H1 (cell line): ENCODE measurements around the gene CYTH1. TPM values are rescaled to one million over a fixed set of nuclear protein-coding genes. Genes with fewer than 3 reads are reported as not detected.

Experiments
- CTCF ChIA-PET: fragments of 300-600 bp; sonication (Branson Sonifier 250); formaldehyde crosslinking; loops from one replicate; lab custom pipeline; 2021; ENCODE audit not compliant: partially characterized antibody; lab: Charles Lee
- POLR2A ChIA-PET: fragments of 300-600 bp; sonication (Branson Sonifier 250); formaldehyde crosslinking; loops from one replicate; lab custom pipeline; 2021; ENCODE audit warnings: inconsistent platforms; ENCODE audit not compliant: partially characterized antibody; lab: Charles Lee
- DNase-seq, 2 experiments: peaks; one replicate each; pipeline versions ENCODE4 v3.0.0 to v3.0.0-alpha.2; 2010 to 2022; ENCODE audit warnings: low spot score in 2 of 2, low read depth in 1 of 2, mixed read lengths in 1 of 2
- FAIRE-seq: peaks from 2 replicates; lab custom pipeline; 2011; peaks lifted over from hg19 to GRCh38; lab: Jason Lieb, UNC
- H2AFZ ChIP-seq: 2 replicates; pipeline ENCODE4 v1.8.1; 2012; ENCODE audit warnings: low read length, inconsistent platforms
- H2AK5ac ChIP-seq: 2 replicates; pipeline ENCODE4 v1.6.1; 2013; ENCODE audit warnings: low read depth, low read length
- H2BK120ac ChIP-seq: replicated peaks from 2 replicates; pipeline ENCODE3; 2013; ENCODE audit warnings: low read depth, low read length, inconsistent platforms
- H2BK12ac ChIP-seq: 2 replicates; pipeline ENCODE4 v1.6.1; 2013; ENCODE audit warnings: low read depth, low read length
- H2BK15ac ChIP-seq: 2 replicates; pipeline ENCODE4 v1.6.1; 2013; ENCODE audit warnings: low read length
- H2BK20ac ChIP-seq: 2 replicates; pipeline ENCODE4 v1.6.1; 2013; ENCODE audit warnings: low read length
- H2BK5ac ChIP-seq: 2 replicates; pipeline ENCODE4 v1.6.1; 2013; ENCODE audit warnings: low read depth, low read length
- H3K14ac ChIP-seq: 2 replicates; pipeline ENCODE4 v1.6.1; 2013; ENCODE audit warnings: inconsistent platforms; ENCODE audit not compliant: insufficient read length
- H3K18ac ChIP-seq: 2 replicates; pipeline ENCODE4 v1.6.1; 2013; ENCODE audit warnings: low read length; ENCODE audit errors: extremely low read depth
- H3K23ac ChIP-seq: 2 replicates; pipeline ENCODE4 v1.6.1; 2013; ENCODE audit warnings: inconsistent platforms; ENCODE audit not compliant: insufficient read length
- H3K23me2 ChIP-seq: 2 replicates; pipeline ENCODE4 v1.6.1; 2013; ENCODE audit warnings: low read depth, low read length
- H3K27ac ChIP-seq: 2 replicates; pipeline ENCODE4 v1.6.1; 2011; ENCODE audit warnings: low read depth, low read length, inconsistent platforms
- H3K27me3 ChIP-seq, 4 experiments: replicated peaks in 1 of 4; 1 replicate in 1 of 4; 2 replicates in 3 of 4; pipeline versions ENCODE4 v1.6.1 to v1.8.1; 2011 to 2013; ENCODE audit warnings: low read length in 3 of 4, mild to moderate bottlenecking in 3 of 4, inconsistent platforms in 2 of 4, mixed read lengths in 2 of 4, moderate library complexity in 1 of 4; ENCODE audit not compliant: control insufficient read depth in 3 of 4, insufficient read depth in 3 of 4; ENCODE audit errors: extremely low read depth in 1 of 4
- H3K36me3 ChIP-seq, 4 experiments: 2 replicates each; pipeline versions ENCODE4 v1.6.1 to v1.8.1; 2011 to 2013; ENCODE audit warnings: mild to moderate bottlenecking in 4 of 4, low read length in 3 of 4, moderate library complexity in 2 of 4, control low read depth in 1 of 4, inconsistent platforms in 1 of 4; ENCODE audit not compliant: insufficient read depth in 4 of 4, control insufficient read depth in 2 of 4
- H3K4ac ChIP-seq: replicated peaks from 2 replicates; pipeline ENCODE3; 2013; ENCODE audit warnings: low read length, low read depth, mixed read lengths, inconsistent platforms; ENCODE audit not compliant: insufficient read length
- H3K4me1 ChIP-seq, 4 experiments: replicated peaks in 1 of 4; 1 replicate in 1 of 4; 2 replicates in 3 of 4; pipeline versions ENCODE4 v1.6.1 to v1.8.1; 2011 to 2013; ENCODE audit warnings: low read length in 3 of 4, inconsistent platforms in 2 of 4, mixed read lengths in 1 of 4; ENCODE audit not compliant: insufficient read depth in 4 of 4, control insufficient read depth in 3 of 4
- H3K4me2 ChIP-seq, 2 experiments: 2 replicates each; pipeline versions ENCODE4 v1.6.1 to v1.8.1; 2011 to 2013; ENCODE audit warnings: low read depth in 2 of 2, low read length in 2 of 2, control low read depth in 1 of 2, inconsistent platforms in 1 of 2, mild to moderate bottlenecking in 1 of 2; ENCODE audit not compliant: insufficient read depth in 1 of 2
- H3K4me3 ChIP-seq, 4 experiments: fragments of 200-600, 300-600 bp in 1 of 4; sonication (generic), shearing (Covaris generic), sonication (Bioruptor Twin) in 1 of 4; 2 replicates each; pipeline versions ENCODE4 v1.5.1 to v1.8.1; 2011 to 2016; ENCODE audit warnings: low read length in 4 of 4, low read depth in 3 of 4, control low read depth in 2 of 4, inconsistent platforms in 2 of 4, mild to moderate bottlenecking in 2 of 4, mixed read lengths in 1 of 4, moderate library complexity in 1 of 4; ENCODE audit not compliant: insufficient read depth in 2 of 4; ENCODE audit errors: extremely low read depth in 1 of 4
- H3K56ac ChIP-seq: replicated peaks from 2 replicates; pipeline ENCODE3; 2013; ENCODE audit warnings: low read depth, mild to moderate bottlenecking, mixed read lengths, low read length, inconsistent platforms; ENCODE audit not compliant: insufficient read length
- H3K79me1 ChIP-seq: 2 replicates; pipeline ENCODE4 v1.6.1; 2013; ENCODE audit warnings: low read depth, low read length, control low read depth
- H3K79me2 ChIP-seq, 2 experiments: 2 replicates each; pipeline versions ENCODE4 v1.6.1 to v1.8.1; 2012 to 2013; ENCODE audit warnings: low read length in 2 of 2, mild to moderate bottlenecking in 2 of 2, inconsistent platforms in 1 of 2; ENCODE audit not compliant: insufficient read depth in 2 of 2, control insufficient read depth in 1 of 2
- H3K9ac ChIP-seq, 4 experiments: replicated peaks in 1 of 4; 1 replicate in 1 of 4; 2 replicates in 3 of 4; pipeline versions ENCODE4 v1.6.1 to v1.8.1; 2011 to 2013; ENCODE audit warnings: low read depth in 3 of 4, low read length in 3 of 4, control low read depth in 2 of 4, mild to moderate bottlenecking in 2 of 4, moderate library complexity in 2 of 4, inconsistent platforms in 1 of 4; ENCODE audit errors: extremely low read depth in 1 of 4
- H3K9me3 ChIP-seq, 2 experiments: 2 replicates each; pipeline versions ENCODE4 v1.6.1 to v1.8.1; 2012 to 2013; ENCODE audit warnings: mild to moderate bottlenecking in 2 of 2, moderate library complexity in 2 of 2, control low read depth in 1 of 2, inconsistent platforms in 1 of 2, low read depth in 1 of 2, low read length in 1 of 2, mixed read lengths in 1 of 2; ENCODE audit not compliant: insufficient read depth in 2 of 2
- H4K20me1 ChIP-seq, 2 experiments: replicated peaks in 1 of 2; 2 replicates each; pipeline versions ENCODE3 to v1.8.1; 2011 to 2013; ENCODE audit warnings: inconsistent platforms in 2 of 2, low read length in 2 of 2, mild to moderate bottlenecking in 1 of 2; ENCODE audit not compliant: insufficient read depth in 2 of 2, control insufficient read depth in 1 of 2
- H4K5ac ChIP-seq: 2 replicates; pipeline ENCODE4 v1.6.1; 2013; ENCODE audit warnings: low read length, low read depth, mixed read lengths, inconsistent platforms; ENCODE audit not compliant: insufficient read length
- H4K8ac ChIP-seq: 2 replicates; pipeline ENCODE4 v1.8.0; 2013; ENCODE audit warnings: mild to moderate bottlenecking, moderate library complexity, low read length, inconsistent platforms; ENCODE audit not compliant: insufficient read depth; ENCODE audit errors: extremely low read depth
- H4K91ac ChIP-seq: replicated peaks from 2 replicates; pipeline ENCODE3; 2013; ENCODE audit warnings: low read length, mixed read lengths, inconsistent platforms; ENCODE audit not compliant: insufficient read length
- BCL11A ChIP-seq, 2 experiments: IDR thresholded peaks; one replicate each; pipeline ENCODE4 v1.6.1; 2011; ENCODE audit warnings: low read depth in 2 of 2, low read length in 2 of 2, mild to moderate bottlenecking in 2 of 2
- CBX5 ChIP-seq: fragments of 300-800, 300-1000 bp; sonication (generic); IDR thresholded peaks from 2 replicates; pipeline ENCODE4 v1.7.1; 2016; ENCODE audit warnings: antibody characterized with exemption, low read length, low read depth
- CHD1 ChIP-seq: IDR thresholded peaks from 2 replicates; pipeline ENCODE4 v1.6.1; 2012; ENCODE audit warnings: low read depth, low read length, improper control_type of control experiment
- NANOG ChIP-seq: IDR thresholded peaks from 2 replicates; pipeline ENCODE4 v1.6.1; 2011; ENCODE audit warnings: low read length, low read depth, mild to moderate bottlenecking, inconsistent platforms; ENCODE audit not compliant: insufficient read depth, poor library complexity, severe bottlenecking
- POU5F1 ChIP-seq: IDR thresholded peaks from 2 replicates; pipeline ENCODE4 v1.6.1; 2011; ENCODE audit warnings: low read depth, mild to moderate bottlenecking, low read length, moderate library complexity
- RNF2 ChIP-seq: fragments of 200-900, 300-1000 bp; sonication (generic); IDR thresholded peaks from 2 replicates; pipeline ENCODE4 v1.7.1; 2016; ENCODE audit warnings: borderline replicate concordance, low read depth, mild to moderate bottlenecking, antibody characterized with exemption, low read length; ENCODE audit not compliant: poor library complexity, severe bottlenecking; ENCODE audit errors: missing control alignments
- TAF7 ChIP-seq: optimal IDR thresholded peaks from 2 replicates; pipeline ENCODE3; 2011; ENCODE audit warnings: low read depth, mild to moderate bottlenecking, inconsistent platforms, low read length, moderate library complexity, borderline replicate concordance
- YY1 ChIP-seq: IDR thresholded peaks from 2 replicates; pipeline ENCODE4 v1.6.1; 2011; ENCODE audit warnings: low read depth, mild to moderate bottlenecking, low read length
- WGBS, 2 experiments: shearing (Covaris generic) in 1 of 2; methylation state at CpG; one replicate each; pipeline versions ENCODE4 v1.1.6 to v1.1.7; 2013 to 2015; ENCODE audit warnings: low lambda C conversion rate in 2 of 2, mixed read lengths in 2 of 2, inconsistent platforms in 1 of 2, low coverage in 1 of 2, missing lambda C conversion rate in 1 of 2; ENCODE audit not compliant: insufficient replicate concordance in 2 of 2, insufficient coverage in 1 of 2, insufficient read length in 1 of 2; ENCODE audit errors: extremely low coverage in 1 of 2, missing lambda C conversion rate in 1 of 2; 5-methylcytosine and 5-hydroxymethylcytosine counted together
- polyA plus RNA-seq, 7 experiments: library from polyadenylated mRNA; depleted of rRNA in 3 of 7; stranded (reverse) in 5 of 7; unstranded in 2 of 7; fragments of >200 nt in 5 of 7; fragments of 200-250 nt in 2 of 7; gene quantifications; 1 replicate in 5 of 7; 2 replicates in 1 of 7; 4 replicates in 1 of 7; pipeline versions ENCODE4 v1.2.1 to v1.2.3, GENCODE V29; 2011 to 2013; ENCODE audit warnings: missing spikeins in 2 of 7, mixed read lengths in 2 of 7
- total RNA-seq: library from RNA; stranded (reverse); fragmentation: NEBNext Ultra II Directional; extraction: Animal tissue kit (Norgen Biotek cat#: 25700); gene quantifications from 2 replicates; pipeline ENCODE4 v1.2.1, GENCODE V29; 2021
- TF ChIP-seq, protein P1 (sequence below), 3 experiments: IDR thresholded peaks; 1 replicate in 2 of 3; 2 replicates in 1 of 3; pipeline versions ENCODE4 v1.5.1 to v1.6.1; 2011; ENCODE audit warnings: low read length in 3 of 3, mild to moderate bottlenecking in 3 of 3, inconsistent platforms in 2 of 3, low read depth in 1 of 3, moderate library complexity in 1 of 3; ENCODE audit not compliant: insufficient read depth in 1 of 3; ENCODE audit errors: control extremely low read depth in 1 of 3

The CYTH1 gene
- total and polyA plus RNA-seq, 2 of the 8 experiments (the other 6 are each of a cell fraction or from before 2014, with no cell fraction given): 12.8 to 14.8 TPM

DNA sequence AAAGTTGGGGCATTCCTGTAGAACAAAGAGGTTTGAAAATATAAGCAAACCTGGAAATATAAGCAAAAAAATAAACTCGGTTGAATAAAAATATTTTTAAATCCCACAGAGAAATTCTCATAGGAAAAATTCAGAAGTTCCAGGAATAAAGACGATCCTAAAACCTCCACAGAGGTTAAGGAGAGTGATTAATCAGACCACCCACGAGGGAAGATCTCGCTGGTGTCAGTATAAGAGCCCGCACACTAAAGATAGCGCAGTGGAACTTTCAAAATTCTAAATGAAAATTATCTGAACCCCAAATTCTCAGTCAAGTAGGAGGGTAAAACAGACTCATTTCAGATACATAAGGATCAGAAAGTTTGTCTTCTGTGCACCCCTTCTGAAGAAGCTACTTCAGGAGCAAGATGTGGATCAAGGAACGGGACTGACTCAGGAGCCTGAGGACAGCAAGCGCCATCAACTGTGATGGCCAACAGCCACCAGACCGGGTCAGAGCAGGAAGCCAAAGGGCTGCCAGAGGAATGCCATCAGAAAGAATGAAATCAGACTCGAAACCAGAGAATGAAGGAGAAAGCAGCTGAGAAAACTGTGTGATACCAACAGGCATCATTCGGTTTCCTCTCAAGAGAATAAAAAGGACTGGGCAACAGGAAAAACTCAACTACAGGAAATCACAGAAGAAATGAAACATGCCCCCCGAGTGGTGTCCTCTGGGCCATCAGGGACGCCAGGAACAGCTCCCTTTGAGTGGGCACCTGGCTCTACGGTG, 66.9 kb downstream of the CYTH1 start:
- Histone ChIP-seq H3K9me3 (no peaks in the 10 kb centered on the region), H2AK5ac (no peak overlapping the region), H4K91ac (no peak overlapping the region), H3K4me3 (no peak overlapping the region), H3K36me3 (no peaks in the 10 kb centered on the region), H3K9ac (no peak overlapping the region), H4K5ac (no peak overlapping the region), H3K4ac (no peak overlapping the region), H3K18ac (no peak overlapping the region), H2BK12ac (no peak overlapping the region), H3K14ac (no peak overlapping the region), H3K79me1 (peaks cover 2% of the 10 kb centered on the region), H3K23ac (no peak overlapping the region), H2BK5ac (no peak overlapping the region), H3K56ac (no peak overlapping the region), H3K4me2 (no peak overlapping the region), H3K27ac (no peak overlapping the region), H2BK120ac (no peak overlapping the region), H3K4me1 (peaks cover 0 to 16% (median 12%) of the 10 kb centered on the region in 4 experiments; a peak in 6 of 7 replicates), H2BK20ac (no peak overlapping the region), H3K79me2 (peaks cover 0 to 9% of the 10 kb centered on the region in 2 experiments; a peak in 1 of 4 replicates), H3K23me2 (no peaks in the 10 kb centered on the region), H4K8ac (no peak overlapping the region), H2BK15ac (no peak overlapping the region), H3K27me3 (no peaks in the 10 kb centered on the region), H2AFZ (no peak overlapping the region), H4K20me1 (peaks cover 0 to 6% of the 10 kb centered on the region in 2 experiments)
- no peak for DNase-seq
- POLR2A ChIA-PET: no interaction called here
- FAIRE-seq: no peak
- CTCF ChIA-PET: interaction anchor here (0.9 to 2.7 kb wide), 3 partner anchors 11 to 218 kb away, joined by 3 to 12 read pairs (median 11); no protein-coding TSS in a partner anchor
- 92% methylated on average over 14 of the region's 14 CpGs; no CpG with 5 or more reads in 1 of the 2 experiments for WGBS, 2 experiments
- no peak for TF ChIP-seq CBX5
- TF ChIP-seq BCL11A (IDR thresholded peaks at IDR 0.05; ENCODE audit: low read depth in 2 of 2, low read length in 2 of 2): no peak
- TF ChIP-seq RNF2: no peak
- TF ChIP-seq POU5F1: no peak
- no peak for TF ChIP-seq CHD1
- TF ChIP-seq NANOG: no peak
- TF ChIP-seq TAF7: no peak
- no peak for TF ChIP-seq YY1
- TF ChIP-seq, protein P1, sequence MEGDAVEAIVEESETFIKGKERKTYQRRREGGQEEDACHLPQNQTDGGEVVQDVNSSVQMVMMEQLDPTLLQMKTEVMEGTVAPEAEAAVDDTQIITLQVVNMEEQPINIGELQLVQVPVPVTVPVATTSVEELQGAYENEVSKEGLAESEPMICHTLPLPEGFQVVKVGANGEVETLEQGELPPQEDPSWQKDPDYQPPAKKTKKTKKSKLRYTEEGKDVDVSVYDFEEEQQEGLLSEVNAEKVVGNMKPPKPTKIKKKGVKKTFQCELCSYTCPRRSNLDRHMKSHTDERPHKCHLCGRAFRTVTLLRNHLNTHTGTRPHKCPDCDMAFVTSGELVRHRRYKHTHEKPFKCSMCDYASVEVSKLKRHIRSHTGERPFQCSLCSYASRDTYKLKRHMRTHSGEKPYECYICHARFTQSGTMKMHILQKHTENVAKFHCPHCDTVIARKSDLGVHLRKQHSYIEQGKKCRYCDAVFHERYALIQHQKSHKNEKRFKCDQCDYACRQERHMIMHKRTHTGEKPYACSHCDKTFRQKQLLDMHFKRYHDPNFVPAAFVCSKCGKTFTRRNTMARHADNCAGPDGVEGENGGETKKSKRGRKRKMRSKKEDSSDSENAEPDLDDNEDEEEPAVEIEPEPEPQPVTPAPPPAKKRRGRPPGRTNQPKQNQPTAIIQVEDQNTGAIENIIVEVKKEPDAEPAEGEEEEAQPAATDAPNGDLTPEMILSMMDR (IDR thresholded peaks at IDR 0.05; ENCODE audit: control extremely low read depth in 1 of 3, insufficient read depth in 1 of 3, low read depth in 1 of 3, low read length in 3 of 3): no peak
